SK-N-MC (cell line): ENCODE data around the gene PTEN.

Source experiments
- EZH2 ChIP-seq: fragments of 200-600 bp; sonication (generic); IDR thresholded peaks from one replicate; pipeline ENCODE4 v1.6.1; 2017; ENCODE audit warnings: antibody characterized with exemption
- FOXP2 ChIP-seq: optimal IDR thresholded peaks from 2 replicates; pipeline ENCODE3; 2011; ENCODE audit warnings: mild to moderate bottlenecking, moderate library complexity; ENCODE audit not compliant: insufficient read depth; ENCODE audit errors: extremely low read length, control extremely low read depth
- POLR2AphosphoS5 ChIP-seq: IDR thresholded peaks from 2 replicates; pipeline ENCODE4 v1.6.1; 2012; ENCODE audit warnings: mild to moderate bottlenecking, low read depth, low read length, borderline replicate concordance

DNA sequence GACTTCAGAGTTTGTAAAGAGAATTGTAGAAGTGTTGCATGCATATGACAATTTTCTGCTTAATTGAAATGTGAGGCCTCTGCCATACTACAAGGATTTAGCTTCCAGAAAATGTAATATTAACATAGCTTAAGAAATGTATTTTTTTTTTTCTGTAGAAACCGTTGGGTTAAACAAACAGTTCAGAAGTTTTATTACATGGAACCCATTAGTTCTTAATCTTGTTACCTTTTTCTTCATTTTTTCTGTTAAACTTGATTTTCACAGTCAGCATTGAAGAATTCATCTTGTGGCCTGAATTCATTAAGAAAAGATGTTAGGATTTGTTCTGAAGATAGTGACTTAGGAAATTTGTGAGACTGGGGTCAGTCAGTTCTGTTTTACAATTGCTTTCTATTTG is 4.9 kb downstream of the PTEN start:
- TF ChIP-seq FOXP2: no peak
- TF ChIP-seq POLR2AphosphoS5: no peak
- no peak for TF ChIP-seq EZH2
